GM21423 (cell line): ENCODE measurements around the gene RAB6B.
"Not testable (repeated sequence)": the region's sequence is repeated elsewhere in the genome, so short reads cannot be mapped to it uniquely, and the experiment has no call there.

Experiments used
- ATAC-seq: cut with Tn5 transposase; IDR thresholded peaks from one replicate; pipeline ENCODE4 v1.9.1; 2021; ENCODE audit warnings: mild to moderate bottlenecking, moderate library complexity; ENCODE audit not compliant: unreplicated experiment

The RAB6B gene

GRCh38 chr3:133821767-133822638 lies 73.7 kb downstream of the RAB6B start:
- ATAC-seq = no peak

- ATAC-seq = no peak
Measured at GRCh38 chr3:133820889-133821675, 74.6 kb downstream of the RAB6B start.

- no peak for ATAC-seq
Measured at GRCh38 chr3:133820129-133820528, 75.6 kb downstream of the RAB6B start.

DNA sequence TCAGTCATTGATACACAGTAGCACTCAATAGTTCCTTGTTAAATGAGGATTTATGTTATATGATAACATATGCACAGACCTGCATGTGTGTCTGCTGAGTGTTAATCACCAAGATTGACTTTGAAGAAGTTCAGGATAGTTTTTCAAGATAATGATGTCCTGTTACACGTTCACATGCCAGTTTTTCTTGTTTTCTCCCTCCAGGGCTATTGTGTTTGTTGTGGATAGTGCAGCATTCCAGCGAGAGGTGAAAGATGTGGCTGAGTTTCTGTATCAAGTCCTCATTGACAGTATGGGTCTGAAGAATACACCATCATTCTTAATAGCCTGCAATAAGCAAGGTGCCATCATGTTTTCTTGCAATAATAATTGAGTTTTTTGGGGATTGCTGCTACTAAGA lies 80.3 kb downstream of the RAB6B start:
- ATAC-seq = no peak

DNA sequence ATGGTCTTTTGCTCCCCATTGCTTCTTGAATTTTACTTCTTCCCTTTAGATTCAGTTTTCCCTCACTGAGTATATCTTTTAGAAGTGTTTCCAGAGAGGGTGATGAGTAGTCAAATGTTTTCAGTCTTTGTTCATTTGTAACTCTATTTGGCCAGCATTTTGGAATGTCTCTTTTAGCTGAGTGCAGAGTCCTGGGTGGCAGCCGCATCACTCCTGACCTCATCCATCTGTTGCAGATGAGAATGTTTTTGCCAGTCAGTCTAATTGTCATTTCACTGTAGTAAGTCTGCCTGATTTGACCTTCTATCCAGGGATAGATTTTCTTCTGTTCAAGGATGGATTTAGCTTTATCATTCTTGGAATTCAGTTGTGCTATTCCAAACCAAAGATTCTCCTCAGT lies 82.8 kb downstream of the RAB6B start:
- no peak for ATAC-seq

- ATAC-seq = peak; percentile 99
Measured at GRCh38 chr3:133805702-133806475, 89.8 kb downstream of the RAB6B start, which contains the start of gene SRPRB. TSS of gene SRPRB (plus strand) at chr3:133805815. CDS start at chr3:133805849, 34 bp downstream.

- no peak for ATAC-seq
Measured at GRCh38 chr3:133805384-133805701, 90.3 kb downstream of the RAB6B start.

DNA sequence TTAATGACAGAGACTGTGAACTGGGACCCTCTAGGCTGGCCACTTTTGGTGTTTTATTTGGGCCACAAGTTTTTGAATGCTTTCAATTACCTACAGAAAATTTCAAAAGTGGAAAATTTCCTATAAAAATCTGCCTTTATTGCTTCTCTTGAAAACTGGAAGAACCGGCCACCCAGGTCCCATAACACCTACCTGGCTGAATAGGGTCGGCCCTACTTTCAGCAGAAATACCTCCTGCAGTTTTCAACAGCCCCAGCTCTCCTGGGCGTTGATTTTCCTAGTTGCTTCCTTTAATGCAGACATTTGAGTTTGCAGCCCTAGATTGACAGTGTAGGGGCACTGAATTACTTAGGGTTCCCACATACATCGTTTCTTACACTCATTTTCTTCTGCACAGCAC lies 90.8 kb downstream of the RAB6B start:
- ATAC-seq = no peak

DNA sequence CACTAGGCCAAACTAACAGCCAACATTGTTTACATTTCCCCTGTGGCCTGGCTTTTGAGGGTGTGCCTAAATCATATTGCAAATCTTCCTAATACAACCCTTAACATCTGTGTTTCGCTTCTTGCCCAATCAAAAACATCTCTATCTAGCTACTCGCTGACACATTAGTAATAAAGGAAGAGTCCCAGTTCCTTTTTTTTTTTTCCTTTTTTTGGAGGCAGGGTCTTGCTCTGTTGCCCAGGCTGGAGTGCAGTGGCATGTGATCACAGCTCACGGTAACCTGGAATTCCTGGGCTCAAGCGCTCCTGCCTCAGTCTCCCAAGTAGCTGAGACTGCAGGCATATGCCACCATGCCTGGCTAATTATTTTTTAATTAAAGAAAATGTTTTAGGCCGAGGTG lies 92.2 kb downstream of the RAB6B start:
- ATAC-seq = no peak

DNA sequence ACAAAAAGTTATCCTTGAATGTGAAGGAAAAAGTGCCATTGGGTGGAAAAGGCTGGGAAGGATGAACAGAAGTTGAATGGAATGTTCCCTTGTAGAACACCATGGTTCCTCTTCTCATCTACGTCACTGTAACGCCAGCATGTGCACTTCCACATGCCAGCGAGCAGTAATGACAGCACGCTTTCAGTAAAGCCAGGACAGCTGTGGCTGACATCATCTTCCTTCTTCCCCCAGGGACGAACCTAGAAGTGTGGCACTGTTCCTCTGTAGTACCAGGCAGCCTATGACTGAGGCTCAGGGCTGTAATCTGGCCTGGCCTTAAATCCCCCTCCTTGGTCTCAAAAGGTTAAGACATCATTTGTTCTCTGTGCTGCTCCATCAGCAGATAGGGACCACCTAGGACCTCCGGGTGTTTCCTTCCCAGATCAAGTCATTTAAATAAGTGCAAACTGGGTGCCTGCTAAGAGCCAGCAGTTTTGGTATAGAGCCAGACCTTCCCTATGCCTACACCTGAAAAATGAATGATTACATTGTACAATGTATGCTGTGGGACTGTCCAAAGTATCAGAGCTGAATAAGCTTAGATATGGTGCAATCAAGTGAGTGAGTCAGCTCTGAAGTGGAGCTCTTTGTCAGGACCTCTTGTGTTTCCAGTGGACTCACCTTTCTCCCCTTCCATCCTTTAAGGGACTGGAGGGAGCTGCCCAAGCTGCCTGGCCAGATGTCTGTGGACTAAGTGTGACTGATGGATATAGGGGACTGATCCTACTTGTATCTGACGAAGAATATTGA lies 95.7 kb downstream of the RAB6B start:
- no peak for ATAC-seq

DNA sequence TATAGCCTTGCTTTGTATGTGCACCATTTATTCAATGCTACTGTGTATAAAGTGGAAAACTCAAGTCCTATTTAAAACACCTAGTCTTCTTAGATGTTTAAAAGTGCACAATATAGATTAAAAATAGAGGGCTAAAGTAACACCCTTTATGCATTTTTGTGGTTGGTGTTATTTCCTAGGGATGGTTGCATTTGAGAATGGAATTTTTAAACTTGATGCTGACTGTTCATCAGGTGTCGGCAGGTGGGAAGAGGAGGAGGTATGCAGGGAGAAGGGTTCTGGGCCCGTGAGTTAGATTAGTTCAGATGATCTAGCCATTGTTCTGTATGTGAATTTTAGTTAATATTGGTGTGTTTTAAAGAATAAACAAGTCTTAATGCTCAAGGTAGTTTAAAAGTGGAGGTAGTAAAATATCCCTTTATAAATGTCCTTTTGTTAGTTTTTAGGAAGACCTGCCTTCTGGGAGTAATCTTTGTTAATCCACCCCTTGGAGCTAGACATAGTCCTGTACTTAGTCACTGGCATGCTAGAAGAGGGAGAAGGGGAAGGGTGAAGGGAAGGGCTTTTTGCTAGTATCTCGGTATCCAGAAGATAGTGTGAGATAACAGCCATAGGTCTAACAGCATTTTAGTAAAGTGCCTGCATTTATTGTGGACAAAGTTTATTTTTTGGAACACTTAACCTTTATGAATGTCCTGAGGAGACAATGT lies 98.1 kb downstream of the RAB6B start:
- no peak for ATAC-seq

DNA sequence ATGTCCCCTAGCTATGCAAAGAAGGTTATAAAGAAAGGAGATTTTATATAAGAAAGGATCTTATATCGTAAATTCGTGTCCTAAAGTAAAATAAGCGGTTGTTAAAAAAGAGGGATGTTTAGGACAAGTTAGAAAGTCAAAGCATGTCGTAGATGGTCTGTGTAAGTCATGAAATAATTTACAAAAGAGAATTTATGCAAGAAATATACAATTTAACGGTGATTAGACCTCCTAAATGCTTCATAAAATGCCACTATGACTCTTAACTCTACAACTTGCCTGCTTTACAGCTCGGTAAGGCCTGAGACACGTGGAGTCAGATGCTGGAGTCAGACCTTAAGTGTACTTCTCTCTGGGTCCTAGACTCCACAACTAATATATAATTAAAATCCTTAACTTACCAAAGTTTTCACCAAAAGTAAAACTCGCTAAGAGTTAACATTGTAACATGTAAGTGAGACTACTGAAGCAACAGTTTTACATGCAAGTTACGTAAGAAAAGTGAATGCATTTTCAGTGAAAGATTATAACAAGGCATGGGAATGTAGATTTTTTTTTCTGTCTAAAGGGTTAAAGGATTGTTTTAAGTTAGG lies 103.4 kb downstream of the RAB6B start:
- ATAC-seq = no peak

GRCh38 chr3:133788024-133788423 lies 107.7 kb downstream of the RAB6B start:
- ATAC-seq = no peak

DNA sequence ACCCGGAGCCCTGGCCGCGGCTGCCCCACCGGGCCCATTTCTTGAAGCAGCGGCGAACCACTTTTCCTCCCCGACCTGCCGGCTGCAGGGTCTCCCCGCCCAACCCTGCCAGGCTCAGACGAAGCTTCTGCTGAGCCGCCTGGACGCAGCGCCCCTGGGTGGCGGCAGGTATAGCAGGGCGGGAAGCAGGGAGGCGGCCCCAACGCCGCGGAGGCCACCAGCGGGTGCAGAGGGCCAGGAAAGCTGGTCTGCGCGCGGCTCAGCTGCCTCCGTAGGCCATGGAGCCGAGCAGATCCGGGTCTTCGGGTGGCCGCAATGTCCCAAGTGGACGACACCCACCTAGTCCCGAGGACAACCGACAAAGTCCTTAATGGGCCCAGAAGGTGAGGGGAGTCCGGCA lies 111.9 kb downstream of the RAB6B start:
- ATAC-seq = no peak

DNA sequence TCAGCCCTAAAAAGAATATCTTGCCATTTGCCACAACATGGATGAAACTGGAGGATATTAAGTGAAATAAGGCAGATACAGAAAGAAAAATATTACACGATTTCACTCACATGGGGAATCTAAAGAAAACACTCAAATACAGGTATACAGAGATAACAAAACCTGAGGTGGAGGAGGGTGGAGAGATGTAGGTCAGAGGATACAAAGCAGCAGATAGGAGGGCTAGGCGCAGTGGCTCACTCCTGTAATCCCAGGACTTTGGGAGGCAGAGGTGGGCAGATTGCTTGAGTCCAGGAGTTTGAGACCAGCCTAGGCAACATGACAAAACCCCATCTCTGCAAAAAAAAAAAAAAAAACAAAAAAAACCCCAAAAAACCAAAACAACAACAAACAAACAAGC lies 113.2 kb downstream of the RAB6B start:
- ATAC-seq = no peak

DNA sequence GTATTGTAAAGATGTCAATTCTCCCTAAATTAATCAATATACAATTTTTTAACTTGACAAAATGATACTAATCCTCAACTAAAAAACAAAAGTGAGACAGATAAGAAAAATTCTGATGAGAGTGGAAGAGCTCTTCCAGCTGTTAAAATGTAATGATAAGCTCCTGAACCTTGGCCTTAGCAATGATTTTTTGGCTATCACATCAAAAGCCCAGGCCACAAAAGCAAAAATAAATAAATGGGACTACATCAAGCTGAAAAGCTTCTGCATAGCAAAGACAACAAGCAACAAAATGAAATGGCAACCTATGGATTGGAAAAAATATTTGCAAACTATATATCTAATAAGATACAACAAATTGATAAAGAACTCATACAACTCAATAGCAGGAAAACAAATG lies 114.1 kb downstream of the RAB6B start:
- no peak for ATAC-seq

GRCh38 chr3:133780756-133781155 lies 114.9 kb downstream of the RAB6B start:
- ATAC-seq = not testable (repeated sequence)

- no peak for ATAC-seq
Measured at GRCh38 chr3:133779626-133780203, 116.0 kb downstream of the RAB6B start.
